Spleen (tissue), 7 donors: Measurements from ENCODE around the gene KRTAP10-2.

ENCODE experiments used
- POLR2A ChIP-seq, 3 donors: fragments of 450-650 bp; IDR thresholded peaks; one replicate each; pipeline ENCODE4 v1.5.1; 2017; ENCODE audit warnings: antibody characterized with exemption in 3 of 3, mild to moderate bottlenecking in 1 of 3
- POLR2AphosphoS5 ChIP-seq, 3 donors: sonication (generic); formaldehyde crosslinking; IDR thresholded peaks; one replicate each; pipeline ENCODE4 v1.5.1; 2017; ENCODE audit warnings: antibody characterized with exemption in 3 of 3
- TF ChIP-seq, protein P1 (sequence below), 11 experiments: fragments of 200-600 bp in 7 of 11; fragments of 450-650 bp in 4 of 11; sonication (generic) in 4 of 11; IDR thresholded peaks in 8 of 11; conservative IDR thresholded peaks in 3 of 11; 1 replicate in 7 of 11; 2 replicates in 4 of 11; pipeline versions ENCODE4 v1.4.0 to v1.8.0; 2016 to 2021; ENCODE audit warnings: antibody characterized with exemption in 11 of 11, inconsistent platforms in 4 of 11, mild to moderate bottlenecking in 1 of 11
- donor health status: DM: no; HTN: no; CAD: no; lungs with moderate emphysema.
- donor health status: DM: no; HTN: no; CAD: no.
- donor health status: DM: no; HTN: no; CAD: no.

DNA sequence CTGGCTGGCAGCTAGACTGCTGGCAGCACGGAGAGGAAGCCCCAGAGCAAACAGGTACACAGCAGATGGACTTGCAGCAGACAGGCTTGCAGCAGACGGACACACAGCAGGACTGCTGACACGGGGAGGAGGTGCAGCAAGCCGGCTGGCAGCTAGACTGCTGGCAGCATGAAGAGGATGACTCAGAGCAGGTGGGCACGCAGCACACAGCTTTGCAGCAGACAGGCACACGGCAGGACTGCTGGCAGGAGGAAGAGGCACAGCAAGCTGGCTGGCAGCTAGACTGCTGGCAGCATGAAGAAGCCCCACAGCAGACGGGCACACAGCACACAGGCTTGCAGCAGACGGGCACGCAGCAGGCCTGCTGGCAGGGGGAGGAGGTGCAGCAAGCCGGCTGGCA is 498 bp downstream of the KRTAP10-2 start:
- TF ChIP-seq, protein P1, sequence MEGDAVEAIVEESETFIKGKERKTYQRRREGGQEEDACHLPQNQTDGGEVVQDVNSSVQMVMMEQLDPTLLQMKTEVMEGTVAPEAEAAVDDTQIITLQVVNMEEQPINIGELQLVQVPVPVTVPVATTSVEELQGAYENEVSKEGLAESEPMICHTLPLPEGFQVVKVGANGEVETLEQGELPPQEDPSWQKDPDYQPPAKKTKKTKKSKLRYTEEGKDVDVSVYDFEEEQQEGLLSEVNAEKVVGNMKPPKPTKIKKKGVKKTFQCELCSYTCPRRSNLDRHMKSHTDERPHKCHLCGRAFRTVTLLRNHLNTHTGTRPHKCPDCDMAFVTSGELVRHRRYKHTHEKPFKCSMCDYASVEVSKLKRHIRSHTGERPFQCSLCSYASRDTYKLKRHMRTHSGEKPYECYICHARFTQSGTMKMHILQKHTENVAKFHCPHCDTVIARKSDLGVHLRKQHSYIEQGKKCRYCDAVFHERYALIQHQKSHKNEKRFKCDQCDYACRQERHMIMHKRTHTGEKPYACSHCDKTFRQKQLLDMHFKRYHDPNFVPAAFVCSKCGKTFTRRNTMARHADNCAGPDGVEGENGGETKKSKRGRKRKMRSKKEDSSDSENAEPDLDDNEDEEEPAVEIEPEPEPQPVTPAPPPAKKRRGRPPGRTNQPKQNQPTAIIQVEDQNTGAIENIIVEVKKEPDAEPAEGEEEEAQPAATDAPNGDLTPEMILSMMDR (IDR thresholded peaks at IDR 0.05 in 8 of 11, conservative IDR thresholded peaks at IDR 0.05 in 3 of 11), result no peak
- TF ChIP-seq POLR2A (IDR thresholded peaks at IDR 0.05), result no peak
- TF ChIP-seq POLR2AphosphoS5 (IDR thresholded peaks at IDR 0.05), result no peak
